DMS114 treated with DMSO at 0.1 percent for 48 hours (cell line): ENCODE data around the gene AIFM1.

Experiments
- DNase-seq: peaks from one replicate; lab custom pipeline; 2025; ENCODE audit not compliant: unreplicated experiment; lab: John Stamatoyannopoulos, UW

Gene AIFM1

DNA sequence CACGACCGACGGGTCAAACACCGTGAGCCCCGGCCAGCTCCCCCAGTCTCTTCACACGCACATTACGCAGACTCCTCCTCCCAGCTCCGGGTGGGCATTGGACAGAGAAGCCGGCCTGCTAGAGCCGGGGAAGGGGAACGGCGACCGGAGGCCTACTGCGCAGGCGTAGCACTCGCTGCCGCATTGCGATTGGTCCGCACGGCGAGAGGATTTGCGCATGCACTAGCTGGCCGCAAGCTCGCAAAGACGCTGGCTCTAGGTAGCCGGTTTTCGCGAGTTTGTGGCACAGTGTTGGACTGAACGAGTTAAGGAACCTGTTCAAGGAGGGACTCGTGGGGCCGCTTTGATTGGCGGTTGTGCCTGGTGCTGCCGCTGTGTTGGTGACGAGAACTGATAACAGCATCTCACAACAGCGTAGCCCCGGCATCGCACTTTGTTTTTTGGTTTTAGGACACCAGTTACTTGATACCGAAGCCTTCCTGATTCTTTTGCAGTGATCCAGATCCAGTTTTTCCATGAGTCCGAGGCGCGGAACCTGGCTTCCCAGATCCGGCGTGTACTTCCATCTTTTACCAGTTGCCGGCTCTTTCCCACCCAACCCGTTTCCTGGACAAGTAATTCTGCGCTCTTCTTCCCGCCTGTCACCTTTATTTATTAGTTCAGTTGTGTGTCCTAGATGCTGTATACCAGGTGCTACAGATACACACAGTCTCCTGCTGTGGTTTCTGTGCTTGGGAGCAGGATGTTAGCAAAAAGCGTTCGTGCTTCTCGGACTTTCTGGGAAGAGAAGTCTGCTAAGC, at the start of gene AIFM1:
Gene AIFM1, minus strand, starts transcription at position 139 of the 800 bp plus-strand sequence. CDS start 185 bp downstream, outside the sequence.
- peak; percentile 85 for DNase-seq

- DNase-seq, result no peak
Observed at GRCh38 chrX:130213376-130213775, 47.7 kb upstream of the AIFM1 start.

- DNase-seq, result no peak
Observed at GRCh38 chrX:130212371-130212770, 46.7 kb upstream of the AIFM1 start.

DNA sequence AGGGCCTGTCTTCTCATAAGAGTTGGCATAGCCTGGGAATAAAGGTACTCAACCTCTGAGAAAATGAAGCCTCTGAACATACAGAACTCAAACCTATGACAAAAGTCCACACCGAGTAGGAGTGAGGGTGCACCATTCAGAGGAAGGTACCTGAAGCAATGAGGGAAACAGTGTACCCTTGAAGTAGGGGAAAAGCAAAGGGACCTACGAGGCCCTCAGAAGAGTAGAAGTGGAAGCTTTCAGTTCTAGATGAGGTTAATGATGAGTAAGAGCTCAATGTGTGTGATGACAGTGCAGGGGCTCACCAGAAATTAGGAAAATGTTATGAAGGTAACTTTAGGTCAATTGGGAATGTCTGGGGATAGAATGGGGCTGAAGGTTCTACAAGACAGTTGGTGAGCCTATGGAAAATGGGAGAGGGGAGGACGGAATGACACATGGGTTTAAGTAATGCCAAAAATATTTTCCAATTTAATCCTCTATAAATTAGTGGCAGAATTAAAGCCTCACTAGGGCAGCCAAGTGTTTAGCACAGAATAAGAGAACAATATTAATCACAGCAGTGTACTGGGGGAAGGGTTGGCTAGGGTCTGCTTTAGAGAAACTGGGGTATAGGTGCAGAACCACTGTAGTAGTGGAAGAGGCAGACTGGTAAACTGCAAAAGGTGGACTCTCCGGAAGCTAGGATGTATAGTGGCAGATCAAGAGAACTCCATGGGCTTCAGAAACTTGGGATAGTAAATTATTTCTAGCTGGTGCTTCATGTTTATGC, 46.0 kb upstream of the AIFM1 start:
- DNase-seq, result no peak

GRCh38 chrX:130204647-130205046, 39.0 kb upstream of the AIFM1 start:
- DNase-seq, result no peak

GRCh38 chrX:130197464-130197863, 31.8 kb upstream of the AIFM1 start:
- DNase-seq, result no peak

DNA sequence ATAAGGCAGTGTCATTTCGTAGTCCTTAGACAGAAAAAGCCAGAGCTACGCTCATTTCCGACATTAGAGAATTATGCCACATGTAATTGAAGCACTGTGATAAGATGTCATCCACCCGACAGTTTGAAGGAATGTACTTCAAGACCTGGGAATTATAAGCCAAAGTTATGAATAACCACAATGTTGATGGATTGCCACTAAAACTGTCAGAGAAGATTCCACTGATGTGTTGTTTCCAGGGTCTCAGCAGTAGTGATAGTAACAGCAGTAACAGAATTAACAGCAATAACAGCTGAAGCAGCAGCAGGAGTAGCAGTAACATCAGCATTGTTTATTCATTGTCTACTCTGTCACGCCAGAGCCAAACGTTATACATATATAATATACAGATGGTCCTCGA, 30.8 kb upstream of the AIFM1 start:
- DNase-seq, result no peak

- no peak for DNase-seq
Observed at GRCh38 chrX:130190801-130191200, 25.2 kb upstream of the AIFM1 start.

DNA sequence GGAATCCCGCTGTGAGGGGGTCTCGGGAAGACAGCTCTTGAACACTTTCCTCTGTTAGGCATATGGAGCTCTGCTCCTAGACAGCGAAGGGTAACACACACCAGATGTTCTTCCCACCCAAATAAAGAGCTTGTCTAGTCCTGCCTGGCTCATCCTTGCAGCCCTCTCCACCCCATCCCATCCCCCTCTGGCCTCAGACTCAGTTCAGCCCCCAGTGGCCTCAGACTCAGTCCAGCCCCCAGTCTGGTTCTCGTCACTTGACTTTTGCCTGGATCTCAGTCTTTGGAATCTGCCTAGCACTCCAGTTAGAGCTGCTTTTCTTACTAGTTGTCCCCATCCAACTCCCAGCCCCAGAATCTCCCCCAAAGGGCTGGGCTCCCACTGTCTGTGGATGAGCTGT, 21.0 kb upstream of the AIFM1 start:
- no peak for DNase-seq

DNA sequence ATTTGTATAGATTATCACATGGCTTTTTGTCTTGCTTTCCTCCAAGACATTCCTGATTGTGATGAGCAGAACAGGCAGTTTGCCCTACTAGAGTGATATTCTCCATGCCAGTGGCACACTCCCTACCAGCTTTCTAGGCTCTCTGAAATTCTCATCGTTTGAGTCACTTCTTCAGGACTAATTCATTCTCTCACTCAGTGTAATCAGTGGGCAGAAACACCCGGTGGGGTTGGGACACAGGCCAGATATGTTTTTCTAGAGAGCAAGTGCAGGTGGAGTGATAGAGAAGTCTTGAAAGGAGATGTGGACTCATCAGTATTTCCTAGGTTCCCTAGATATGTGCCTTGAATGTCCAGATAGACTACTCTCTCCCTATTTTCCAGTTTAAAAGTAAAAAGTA, 19.2 kb upstream of the AIFM1 start:
- no peak for DNase-seq

DNA sequence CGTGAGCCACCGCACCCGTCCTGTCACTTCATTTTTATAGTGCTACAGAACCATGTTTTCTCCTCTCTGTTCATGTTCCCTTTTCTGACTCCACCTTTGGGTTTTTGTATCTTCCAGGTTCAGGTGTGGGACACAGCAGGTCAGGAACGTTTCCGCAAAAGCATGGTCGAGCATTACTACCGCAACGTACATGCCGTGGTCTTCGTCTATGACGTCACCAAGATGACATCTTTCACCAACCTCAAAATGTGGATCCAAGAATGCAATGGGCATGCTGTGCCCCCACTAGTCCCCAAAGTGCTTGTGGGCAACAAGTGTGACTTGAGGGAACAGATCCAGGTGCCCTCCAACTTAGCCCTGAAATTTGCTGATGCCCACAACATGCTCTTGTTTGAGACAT, 18.5 kb upstream of the AIFM1 start:
- no peak for DNase-seq

DNA sequence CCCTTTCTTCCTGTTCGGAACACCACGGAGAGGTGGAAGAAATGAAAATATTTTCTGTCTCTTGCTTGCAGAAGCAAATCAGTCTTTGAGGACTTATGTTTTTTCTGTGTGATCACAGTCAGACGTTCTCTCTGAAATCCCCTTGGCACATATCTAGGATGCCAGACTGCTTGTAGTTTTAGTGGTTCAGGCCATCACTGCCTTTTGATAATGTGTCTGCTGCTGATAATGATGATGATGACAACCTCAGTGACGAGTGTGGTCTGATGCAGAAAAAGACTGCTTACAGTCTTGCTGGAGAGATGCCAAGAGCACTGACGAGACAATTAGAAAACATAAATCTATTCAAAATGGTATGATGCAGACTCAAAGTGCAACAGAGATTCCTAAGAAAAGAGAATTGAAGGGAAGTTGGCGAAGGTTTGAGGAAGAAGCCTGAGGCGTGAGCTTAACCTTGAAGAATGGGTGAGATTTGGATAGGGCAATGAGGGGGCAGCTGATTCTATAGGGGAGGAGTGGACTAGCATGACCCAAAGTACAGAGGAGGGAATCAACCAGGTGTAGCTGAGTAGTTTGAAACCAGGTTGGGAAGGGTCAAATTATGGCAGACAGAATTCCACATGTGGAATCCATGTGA, 14.1 kb upstream of the AIFM1 start:
- no peak for DNase-seq

- no peak for DNase-seq
Observed at GRCh38 chrX:130179170-130179569, 13.5 kb upstream of the AIFM1 start.

- no peak for DNase-seq
Observed at GRCh38 chrX:130176942-130177341, 11.3 kb upstream of the AIFM1 start.

DNA sequence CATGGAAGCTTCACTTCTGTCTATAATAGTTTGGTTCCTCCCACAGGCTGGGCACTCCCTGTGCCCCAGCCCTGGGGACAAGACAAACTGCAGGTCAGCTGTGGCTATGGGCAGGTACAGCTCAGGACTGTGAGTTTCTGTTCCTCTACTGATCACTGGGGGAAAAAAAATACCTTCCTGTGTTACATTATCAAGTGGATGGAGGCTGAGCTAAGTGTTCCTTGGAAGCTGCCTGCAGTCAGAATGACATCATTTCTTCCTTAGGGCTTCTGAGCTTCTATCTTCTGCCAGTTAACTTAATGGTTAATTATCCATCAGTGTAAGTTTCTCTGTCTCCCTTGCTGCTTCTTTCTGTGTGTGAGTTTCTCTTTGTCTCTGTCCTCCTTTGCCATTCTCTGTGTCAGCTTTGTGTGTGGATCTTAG, 10.7 kb upstream of the AIFM1 start:
- no peak for DNase-seq

GRCh38 chrX:130174937-130175336, 9.3 kb upstream of the AIFM1 start:
- DNase-seq, result no peak

- no peak for DNase-seq
Observed at GRCh38 chrX:130174045-130174704, 8.5 kb upstream of the AIFM1 start.

- DNase-seq, result no peak
Observed at GRCh38 chrX:130173190-130173895, 7.7 kb upstream of the AIFM1 start.

- DNase-seq, result no peak
Observed at GRCh38 chrX:130172127-130172845, 6.6 kb upstream of the AIFM1 start.
